Measurements from ENCODE around the gene MARCHF10.

- TF ChIP-seq, protein P1, sequence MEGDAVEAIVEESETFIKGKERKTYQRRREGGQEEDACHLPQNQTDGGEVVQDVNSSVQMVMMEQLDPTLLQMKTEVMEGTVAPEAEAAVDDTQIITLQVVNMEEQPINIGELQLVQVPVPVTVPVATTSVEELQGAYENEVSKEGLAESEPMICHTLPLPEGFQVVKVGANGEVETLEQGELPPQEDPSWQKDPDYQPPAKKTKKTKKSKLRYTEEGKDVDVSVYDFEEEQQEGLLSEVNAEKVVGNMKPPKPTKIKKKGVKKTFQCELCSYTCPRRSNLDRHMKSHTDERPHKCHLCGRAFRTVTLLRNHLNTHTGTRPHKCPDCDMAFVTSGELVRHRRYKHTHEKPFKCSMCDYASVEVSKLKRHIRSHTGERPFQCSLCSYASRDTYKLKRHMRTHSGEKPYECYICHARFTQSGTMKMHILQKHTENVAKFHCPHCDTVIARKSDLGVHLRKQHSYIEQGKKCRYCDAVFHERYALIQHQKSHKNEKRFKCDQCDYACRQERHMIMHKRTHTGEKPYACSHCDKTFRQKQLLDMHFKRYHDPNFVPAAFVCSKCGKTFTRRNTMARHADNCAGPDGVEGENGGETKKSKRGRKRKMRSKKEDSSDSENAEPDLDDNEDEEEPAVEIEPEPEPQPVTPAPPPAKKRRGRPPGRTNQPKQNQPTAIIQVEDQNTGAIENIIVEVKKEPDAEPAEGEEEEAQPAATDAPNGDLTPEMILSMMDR (IDR thresholded peaks at IDR 0.05): no peak
- TF ChIP-seq POLR2A (IDR thresholded peaks at IDR 0.05) (no peak), POLR2AphosphoS5 (IDR thresholded peaks at IDR 0.05; ENCODE audit: insufficient read depth in 1 of 2, low read depth in 1 of 2) (no peak)
These were observed 44.1 kb downstream of the MARCHF10 start for GRCh38 chr17:62763891-62764600.

Measured in vagina (tissue), 2 donors.